ENCODE data around the gene ZC3H10. TPM values are rescaled to one million over a fixed set of nuclear protein-coding genes. Genes with fewer than 3 reads are reported as not detected.

The ZC3H10 gene
- total RNA-seq, 1 experiment from 2014 or later = 11.3 TPM

DNA sequence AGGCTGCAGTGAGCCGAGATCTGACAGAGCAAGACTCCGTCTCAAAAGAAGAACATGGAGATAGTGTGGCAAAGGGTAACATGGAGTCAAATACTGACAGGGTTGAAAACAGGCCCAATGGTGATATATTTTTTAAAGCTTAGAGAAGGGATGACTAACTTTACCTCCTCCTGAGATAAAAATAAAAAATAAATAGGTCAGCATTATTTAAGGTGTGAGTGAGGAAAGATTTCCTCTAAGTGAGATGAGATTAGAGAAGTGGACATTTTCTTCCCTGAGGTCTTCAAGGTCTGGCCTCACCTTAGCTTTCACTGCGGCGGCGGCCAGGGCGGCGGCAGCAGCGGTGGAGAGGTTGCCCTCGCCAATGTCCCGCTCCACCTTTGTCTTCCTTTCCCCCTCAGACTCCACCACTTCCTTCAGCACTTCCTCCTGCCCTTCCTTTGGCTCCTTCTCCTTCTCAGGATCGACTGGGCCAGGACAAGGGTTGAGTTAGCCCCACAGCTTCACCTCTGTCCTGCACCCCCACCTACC is 51.2 kb downstream of the ZC3H10 start (continued):
- TF ChIP-seq ATF6 (CRISPR knock-in tag; IDR thresholded peaks at IDR 0.05) = no peak
- TF ChIP-seq CREB1 (CRISPR knock-in tag; IDR thresholded peaks at IDR 0.05) = no peak
- no peak for TF ChIP-seq ESRRA (CRISPR knock-in tag; IDR thresholded peaks at IDR 0.05; ENCODE audit: borderline replicate concordance)
- TF ChIP-seq TEAD1 (CRISPR knock-in tag; IDR thresholded peaks at IDR 0.05) = no peak
- no peak for TF ChIP-seq ATF1 (CRISPR knock-in tag; IDR thresholded peaks at IDR 0.05)
- TF ChIP-seq SMAD4 (CRISPR knock-in tag; IDR thresholded peaks at IDR 0.05) = no peak
- TF ChIP-seq OVOL2 (CRISPR knock-in tag; IDR thresholded peaks at IDR 0.05; ENCODE audit: borderline replicate concordance) = no peak
- TF ChIP-seq, protein P1, sequence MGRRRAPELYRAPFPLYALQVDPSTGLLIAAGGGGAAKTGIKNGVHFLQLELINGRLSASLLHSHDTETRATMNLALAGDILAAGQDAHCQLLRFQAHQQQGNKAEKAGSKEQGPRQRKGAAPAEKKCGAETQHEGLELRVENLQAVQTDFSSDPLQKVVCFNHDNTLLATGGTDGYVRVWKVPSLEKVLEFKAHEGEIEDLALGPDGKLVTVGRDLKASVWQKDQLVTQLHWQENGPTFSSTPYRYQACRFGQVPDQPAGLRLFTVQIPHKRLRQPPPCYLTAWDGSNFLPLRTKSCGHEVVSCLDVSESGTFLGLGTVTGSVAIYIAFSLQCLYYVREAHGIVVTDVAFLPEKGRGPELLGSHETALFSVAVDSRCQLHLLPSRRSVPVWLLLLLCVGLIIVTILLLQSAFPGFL (CRISPR knock-in tag; IDR thresholded peaks at IDR 0.05; ENCODE audit: borderline replicate concordance) = no peak
- no peak for TF ChIP-seq GRHL2 (CRISPR knock-in tag; IDR thresholded peaks at IDR 0.05; ENCODE audit: insufficient replicate concordance, severe bottlenecking)

DNA sequence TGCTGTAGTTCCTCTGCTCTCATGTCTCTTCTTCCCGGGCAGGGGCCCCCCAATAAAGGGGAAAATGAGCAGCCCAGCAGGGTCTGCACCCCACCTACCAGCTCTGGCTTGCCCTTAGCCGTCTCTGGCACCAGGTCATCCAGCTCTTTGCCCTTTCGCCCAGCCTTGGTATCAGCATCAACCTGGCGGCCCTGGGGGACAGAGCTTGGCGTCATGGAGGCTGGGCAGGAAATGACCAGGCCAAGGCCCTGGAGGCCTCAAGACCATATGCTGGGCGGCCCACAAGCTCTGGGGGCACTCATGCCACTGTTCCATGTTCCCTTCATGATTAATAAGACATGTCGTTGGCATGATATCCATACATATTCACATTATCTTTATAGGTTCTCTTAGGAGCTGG is 54.8 kb downstream of the ZC3H10 start:
- ATAC-seq (no peak), DNase-seq (ENCODE audit: low spot score) (no peak)
- Mint-ChIP-seq H3K36me3 (peaks cover 89% of the 10 kb centered on the region), H3K27ac (no peak overlapping the region), H3K4me1 (no peaks in the 10 kb centered on the region), H3K4me3 (no peak overlapping the region), H3K27me3 (ENCODE audit: low read depth) (no peaks in the 10 kb centered on the region), H3K9me3 (no peaks in the 10 kb centered on the region)
- no peak for TF ChIP-seq ZNF317 (CRISPR knock-in tag; IDR thresholded peaks at IDR 0.05; ENCODE audit: borderline replicate concordance, low read depth)
- TF ChIP-seq PRRX2 (CRISPR knock-in tag; IDR thresholded peaks at IDR 0.05) = no peak
- TF ChIP-seq ATF6 (CRISPR knock-in tag; IDR thresholded peaks at IDR 0.05) = no peak
- TF ChIP-seq CREM (CRISPR knock-in tag; IDR thresholded peaks at IDR 0.05) = no peak
- TF ChIP-seq ZNF671 (CRISPR knock-in tag; IDR thresholded peaks at IDR 0.05) = no peak
- no peak for TF ChIP-seq CTCF (IDR thresholded peaks at IDR 0.05)
- no peak for TF ChIP-seq JAZF1 (CRISPR knock-in tag; IDR thresholded peaks at IDR 0.05)
- TF ChIP-seq, protein P2, sequence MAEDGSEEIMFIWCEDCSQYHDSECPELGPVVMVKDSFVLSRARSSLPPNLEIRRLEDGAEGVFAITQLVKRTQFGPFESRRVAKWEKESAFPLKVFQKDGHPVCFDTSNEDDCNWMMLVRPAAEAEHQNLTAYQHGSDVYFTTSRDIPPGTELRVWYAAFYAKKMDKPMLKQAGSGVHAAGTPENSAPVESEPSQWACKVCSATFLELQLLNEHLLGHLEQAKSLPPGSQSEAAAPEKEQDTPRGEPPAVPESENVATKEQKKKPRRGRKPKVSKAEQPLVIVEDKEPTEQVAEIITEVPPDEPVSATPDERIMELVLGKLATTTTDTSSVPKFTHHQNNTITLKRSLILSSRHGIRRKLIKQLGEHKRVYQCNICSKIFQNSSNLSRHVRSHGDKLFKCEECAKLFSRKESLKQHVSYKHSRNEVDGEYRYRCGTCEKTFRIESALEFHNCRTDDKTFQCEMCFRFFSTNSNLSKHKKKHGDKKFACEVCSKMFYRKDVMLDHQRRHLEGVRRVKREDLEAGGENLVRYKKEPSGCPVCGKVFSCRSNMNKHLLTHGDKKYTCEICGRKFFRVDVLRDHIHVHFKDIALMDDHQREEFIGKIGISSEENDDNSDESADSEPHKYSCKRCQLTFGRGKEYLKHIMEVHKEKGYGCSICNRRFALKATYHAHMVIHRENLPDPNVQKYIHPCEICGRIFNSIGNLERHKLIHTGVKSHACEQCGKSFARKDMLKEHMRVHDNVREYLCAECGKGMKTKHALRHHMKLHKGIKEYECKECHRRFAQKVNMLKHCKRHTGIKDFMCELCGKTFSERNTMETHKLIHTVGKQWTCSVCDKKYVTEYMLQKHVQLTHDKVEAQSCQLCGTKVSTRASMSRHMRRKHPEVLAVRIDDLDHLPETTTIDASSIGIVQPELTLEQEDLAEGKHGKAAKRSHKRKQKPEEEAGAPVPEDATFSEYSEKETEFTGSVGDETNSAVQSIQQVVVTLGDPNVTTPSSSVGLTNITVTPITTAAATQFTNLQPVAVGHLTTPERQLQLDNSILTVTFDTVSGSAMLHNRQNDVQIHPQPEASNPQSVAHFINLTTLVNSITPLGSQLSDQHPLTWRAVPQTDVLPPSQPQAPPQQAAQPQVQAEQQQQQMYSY (CRISPR knock-in tag; IDR thresholded peaks at IDR 0.05) = no peak
- TF ChIP-seq, protein P3, sequence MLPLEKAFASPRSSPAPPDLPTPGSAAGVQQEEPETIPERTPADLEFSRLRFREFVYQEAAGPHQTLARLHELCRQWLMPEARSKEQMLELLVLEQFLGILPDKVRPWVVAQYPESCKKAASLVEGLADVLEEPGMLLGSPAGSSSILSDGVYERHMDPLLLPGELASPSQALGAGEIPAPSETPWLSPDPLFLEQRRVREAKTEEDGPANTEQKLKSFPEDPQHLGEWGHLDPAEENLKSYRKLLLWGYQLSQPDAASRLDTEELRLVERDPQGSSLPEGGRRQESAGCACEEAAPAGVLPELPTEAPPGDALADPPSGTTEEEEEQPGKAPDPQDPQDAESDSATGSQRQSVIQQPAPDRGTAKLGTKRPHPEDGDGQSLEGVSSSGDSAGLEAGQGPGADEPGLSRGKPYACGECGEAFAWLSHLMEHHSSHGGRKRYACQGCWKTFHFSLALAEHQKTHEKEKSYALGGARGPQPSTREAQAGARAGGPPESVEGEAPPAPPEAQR (CRISPR knock-in tag; IDR thresholded peaks at IDR 0.05) = no peak
- TF ChIP-seq HMGA2 (CRISPR knock-in tag; IDR thresholded peaks at IDR 0.05) = no peak
- no peak for TF ChIP-seq NFATC4 (CRISPR knock-in tag; IDR thresholded peaks at IDR 0.05)
- ChIA-PET CTCF (no interaction called here), POLR2A (interaction anchor here (1.6 kb wide), 1 partner anchor 9 kb away, joined by 9 read pairs; no protein-coding TSS in a partner anchor)

All from WTC11 (cell line).